AML-193 (cell line): ENCODE results near the gene XRN2.
A peak's percentile ranks its signal among the peaks of the same experiment; 100 is the strongest.

Experiments used
- DNase-seq, 2 experiments: peaks; one replicate each; lab custom pipeline; 2025; lab: John Stamatoyannopoulos, UW

The XRN2 gene

DNA sequence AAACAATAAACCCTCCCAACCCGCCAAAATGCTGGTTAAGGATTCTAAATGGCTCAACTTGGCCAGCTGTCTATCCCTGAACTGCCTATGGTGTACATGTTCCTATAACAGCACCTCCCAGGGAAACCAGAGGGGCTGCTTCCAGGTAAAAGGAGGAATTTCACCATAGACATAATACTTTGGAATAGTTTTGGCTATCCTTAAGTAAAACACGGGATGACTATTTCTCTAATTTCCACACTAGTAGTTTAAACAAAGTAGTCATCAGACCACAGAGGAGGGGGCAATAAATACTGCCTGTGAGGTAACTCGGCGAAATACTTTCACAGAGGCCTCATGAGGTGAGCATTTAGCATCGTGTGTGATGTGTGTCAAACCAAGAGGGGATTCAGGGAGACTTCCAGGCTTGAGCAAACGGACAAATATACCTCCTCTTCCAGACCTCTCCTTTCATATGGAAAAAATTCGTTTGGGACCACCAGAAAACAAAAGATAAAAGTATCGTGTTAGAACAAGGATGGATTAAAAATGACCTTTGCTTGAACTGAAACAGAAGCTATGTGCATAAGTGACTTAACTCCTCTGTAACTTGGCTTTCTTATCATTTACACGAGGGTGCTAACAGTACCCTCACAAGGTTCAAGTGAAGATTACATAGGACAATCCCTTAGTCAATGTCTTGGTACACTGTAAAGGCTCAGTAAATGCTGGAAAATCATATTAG, 1.0 kb upstream of the XRN2 start:
- no peak for DNase-seq

DNA sequence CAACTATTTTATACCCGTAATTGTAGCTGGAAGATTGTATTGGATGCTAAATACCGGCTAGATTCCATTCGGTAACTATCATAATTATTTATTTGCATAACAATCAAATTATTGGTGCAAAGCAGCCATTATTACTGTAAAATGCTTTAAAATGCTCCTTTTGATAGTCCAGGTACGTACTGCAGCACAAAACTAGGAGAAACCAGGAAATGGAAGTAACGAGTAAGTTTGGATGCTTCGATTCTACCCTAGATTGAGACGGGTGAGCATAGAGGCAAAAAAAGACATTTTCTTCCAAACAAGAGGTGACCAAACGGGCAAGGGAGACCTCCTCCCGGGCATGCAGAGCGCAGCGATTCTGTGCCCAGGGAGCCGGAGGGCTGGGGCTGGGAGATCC, 469 bp upstream of the XRN2 start:
- DNase-seq, result no peak

DNA sequence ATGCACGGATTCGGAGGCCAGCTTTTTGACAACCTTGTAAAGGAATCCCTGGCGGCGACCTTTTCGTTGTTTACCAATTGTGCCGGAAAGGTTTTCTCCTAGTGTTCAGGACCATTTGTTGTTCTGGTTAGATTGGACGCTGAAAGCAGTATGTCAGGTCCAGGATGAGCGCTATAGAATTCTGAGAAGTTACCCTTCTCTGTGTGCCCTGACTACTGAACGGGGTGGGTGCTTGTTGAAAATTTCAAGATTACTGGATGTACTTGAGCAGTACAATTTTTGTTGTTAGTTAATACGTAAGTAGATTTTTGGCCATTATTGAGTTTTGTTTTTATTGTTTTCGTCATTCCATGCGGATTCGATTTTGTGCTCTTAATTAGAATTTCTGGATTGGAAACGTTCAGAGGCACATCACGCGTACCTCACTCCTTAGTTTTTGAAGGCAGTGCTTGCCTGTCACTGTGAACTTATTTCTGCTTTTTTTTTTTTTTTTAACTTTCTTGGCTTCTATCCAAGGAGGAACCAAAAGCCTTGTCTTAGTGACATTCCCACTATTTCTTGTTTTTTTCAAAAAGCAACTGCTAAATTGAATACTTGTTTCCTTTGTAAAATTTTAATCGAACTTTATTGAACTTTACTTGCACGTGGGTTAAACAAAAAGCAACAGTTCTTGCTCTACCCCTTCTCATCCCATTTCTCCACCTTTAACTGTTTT, 898 bp downstream of the XRN2 start:
- peak; percentile 21 to 26 for DNase-seq

DNA sequence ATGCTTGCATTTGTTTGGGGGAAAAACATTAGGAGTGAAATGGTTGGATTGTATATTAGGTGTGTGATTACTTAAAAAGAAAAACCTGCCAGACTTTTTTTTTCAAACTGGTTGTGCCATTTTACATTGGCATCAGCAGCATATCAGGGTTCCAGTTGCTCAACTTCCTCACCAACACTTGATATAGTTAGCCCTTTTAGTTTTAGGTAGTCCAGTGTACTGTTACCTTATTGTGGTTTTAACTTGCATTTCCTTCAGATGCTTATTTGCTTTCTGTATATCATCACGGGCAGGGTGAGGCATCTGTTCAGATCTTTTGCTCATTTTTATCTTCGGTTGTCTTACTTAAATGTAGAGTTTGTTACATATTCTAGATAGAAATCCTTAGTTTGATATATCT, 5.2 kb downstream of the XRN2 start:
- no peak for DNase-seq

DNA sequence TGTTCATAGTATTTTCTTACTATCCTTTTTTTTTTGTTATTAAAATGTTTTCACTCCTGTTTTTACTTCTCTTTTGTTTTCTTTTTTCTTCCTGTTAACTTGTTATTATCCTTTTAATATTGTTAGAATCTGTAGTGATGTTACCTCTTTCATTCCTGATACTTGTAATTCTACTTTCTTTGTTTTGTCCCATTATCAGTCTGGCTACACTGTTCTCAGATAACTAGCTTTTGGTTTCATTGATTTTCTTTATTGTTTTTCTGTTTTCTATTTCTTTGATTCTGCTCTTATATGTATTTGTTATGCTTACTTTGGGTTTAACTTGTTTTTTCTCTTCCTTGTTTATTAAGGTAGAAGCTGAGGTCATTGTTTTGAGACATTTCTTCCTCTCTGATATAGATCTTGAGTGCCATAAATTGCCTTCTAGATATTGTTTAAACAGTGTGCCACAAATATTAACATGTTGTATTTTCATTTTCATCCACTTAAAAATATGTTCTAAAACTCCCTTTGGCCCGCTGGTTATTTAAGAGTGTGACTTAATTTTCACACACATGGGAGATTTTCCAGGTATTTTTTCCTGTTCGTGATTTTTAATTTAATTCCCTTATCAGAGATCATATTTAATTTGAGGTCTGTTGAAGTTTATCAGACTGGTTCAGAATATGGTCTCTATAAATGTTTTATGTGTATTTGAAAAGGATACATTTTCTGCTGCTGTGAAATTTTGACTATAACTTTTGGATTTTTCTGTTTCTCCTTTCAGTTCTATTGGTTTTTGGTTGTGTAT, 6.7 kb downstream of the XRN2 start:
- DNase-seq, result no peak

DNA sequence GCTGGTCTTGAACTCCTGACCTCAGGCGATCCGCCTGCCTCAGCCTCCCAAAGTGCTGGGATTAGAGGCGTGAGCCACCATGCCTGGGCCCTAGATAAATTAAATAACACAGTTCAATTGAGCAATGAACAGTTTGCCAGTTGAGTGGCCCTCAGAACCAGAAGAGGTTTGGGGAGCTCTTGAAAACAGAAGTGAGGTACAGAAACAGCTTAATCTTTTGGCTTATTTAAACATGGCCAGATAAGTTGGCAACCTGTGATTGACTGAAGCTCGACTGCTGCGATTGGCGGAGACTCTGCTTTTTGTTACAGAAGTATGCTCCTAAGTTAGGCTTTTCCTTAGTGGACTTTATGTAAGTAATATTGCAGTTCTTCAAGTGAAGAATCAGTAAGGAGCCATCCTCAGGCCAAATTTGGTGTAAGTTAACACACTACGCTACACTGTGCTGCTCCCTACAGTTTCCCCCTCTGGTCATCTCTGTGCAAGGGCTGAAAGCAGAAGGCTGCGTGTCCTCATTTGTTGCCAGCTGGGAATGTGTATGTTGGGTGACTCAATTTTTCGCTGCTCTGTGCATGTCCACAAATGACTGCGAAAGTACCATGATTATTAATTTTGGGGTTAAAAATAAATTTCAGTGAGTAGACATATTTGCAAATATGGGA, 9.8 kb downstream of the XRN2 start:
- DNase-seq, result no peak

DNA sequence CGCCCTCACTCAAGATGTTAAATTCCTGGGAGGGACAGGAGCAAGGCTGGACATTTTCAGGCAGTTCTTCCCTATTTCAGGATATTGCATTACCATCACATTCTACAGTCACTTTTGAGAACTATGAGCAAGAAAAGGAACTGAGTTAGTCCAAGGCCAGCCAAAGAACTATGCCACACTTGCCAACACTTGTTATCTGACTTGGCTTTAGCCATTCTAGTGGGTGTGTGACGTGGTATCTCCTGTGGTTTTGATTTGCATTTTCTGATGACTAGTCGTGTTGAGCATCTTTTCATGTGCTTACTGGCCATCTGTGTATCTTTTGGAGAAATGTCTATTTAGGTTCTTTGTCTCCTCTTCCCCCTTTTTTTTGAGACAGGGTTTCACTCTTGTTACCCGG, 12.0 kb downstream of the XRN2 start:
- peak in 1 of 2 experiments; percentile 5 for DNase-seq

DNA sequence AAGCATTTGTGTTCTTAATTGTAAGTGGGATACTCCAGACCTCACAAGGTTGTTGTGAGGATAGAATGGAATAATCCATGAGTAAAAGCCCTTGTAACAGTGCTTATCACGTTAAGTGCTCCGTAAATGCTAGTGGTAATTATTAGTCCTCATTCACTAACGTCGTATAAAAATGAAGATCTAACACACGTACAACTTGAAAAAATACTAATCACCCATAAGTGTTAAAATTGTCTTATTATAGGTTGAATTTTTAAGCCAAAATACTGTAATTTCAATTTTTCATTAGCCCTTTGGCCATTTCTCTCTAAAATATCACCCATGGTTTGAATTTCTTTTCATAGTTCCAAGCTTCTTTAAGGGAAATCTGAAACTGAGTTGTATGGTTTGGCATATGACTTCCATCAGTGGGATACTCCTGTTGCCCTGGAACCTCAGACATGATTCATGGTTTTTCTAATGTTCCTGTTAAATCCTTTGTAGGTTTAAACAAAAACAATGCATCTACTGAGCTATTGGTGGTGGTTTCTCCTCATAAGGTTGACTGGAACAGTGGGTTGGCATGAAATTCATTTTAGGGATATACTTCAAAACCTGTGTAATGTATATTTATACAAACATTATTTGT, 19.1 kb downstream of the XRN2 start:
- no peak for DNase-seq

DNA sequence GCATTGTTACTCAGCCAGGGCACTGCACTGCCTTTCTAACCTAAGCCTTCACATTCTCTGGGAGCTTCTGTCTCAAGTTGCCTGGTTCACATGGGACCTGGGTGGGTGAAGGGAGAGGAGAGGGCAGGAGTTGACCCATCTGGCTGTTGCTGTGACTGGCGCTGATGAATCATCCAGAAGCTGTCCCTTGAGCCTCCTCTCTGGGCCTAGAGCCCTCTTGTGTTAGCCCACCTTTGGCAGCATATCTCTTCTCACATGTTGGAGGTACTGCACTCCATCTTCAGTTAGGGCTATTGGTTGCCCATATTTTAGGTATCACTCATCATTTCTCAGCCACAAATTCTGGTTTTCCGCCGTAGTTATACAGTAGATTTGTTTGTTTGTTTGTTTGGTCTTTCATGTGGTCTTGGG, 19.8 kb downstream of the XRN2 start:
- DNase-seq, result no peak

DNA sequence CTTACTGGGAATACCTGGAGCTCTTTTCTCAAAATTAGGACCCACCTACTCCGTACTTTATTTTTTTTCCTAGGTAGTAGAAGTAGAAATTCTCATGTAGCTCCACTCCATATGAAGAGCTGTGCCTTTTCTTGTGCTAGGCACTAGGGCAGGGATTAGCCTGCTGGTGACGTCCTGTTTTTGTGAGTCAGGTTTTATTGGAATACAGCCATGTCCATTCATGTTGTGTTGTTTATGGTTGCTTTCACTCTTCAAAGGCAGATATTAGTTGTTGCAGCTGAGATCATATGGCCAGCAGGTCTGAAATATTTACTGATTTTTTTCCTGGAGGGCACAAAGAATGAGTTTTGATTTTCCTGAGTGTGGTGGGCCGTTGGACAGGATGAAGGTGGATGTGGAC, 20.5 kb downstream of the XRN2 start:
- DNase-seq, result no peak

DNA sequence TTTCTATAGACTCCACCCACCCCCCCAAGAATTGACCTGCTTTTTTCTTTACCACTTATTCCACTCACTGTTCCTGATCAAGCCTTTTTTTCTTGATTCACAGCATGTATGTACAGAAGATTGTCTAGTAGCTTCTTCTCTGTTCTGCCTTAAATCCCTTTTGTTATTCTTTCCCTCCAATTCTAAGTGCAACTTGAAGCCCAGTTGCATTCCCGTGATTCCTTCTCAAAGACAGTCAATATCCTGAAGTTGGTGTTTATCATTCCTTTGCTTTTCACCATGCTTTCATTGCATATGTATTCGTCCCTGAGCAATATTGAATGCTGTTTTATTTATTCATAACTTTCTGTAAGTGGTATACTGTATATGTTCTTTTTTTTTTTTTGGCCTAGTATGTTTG, 21.0 kb downstream of the XRN2 start:
- DNase-seq, result no peak

DNA sequence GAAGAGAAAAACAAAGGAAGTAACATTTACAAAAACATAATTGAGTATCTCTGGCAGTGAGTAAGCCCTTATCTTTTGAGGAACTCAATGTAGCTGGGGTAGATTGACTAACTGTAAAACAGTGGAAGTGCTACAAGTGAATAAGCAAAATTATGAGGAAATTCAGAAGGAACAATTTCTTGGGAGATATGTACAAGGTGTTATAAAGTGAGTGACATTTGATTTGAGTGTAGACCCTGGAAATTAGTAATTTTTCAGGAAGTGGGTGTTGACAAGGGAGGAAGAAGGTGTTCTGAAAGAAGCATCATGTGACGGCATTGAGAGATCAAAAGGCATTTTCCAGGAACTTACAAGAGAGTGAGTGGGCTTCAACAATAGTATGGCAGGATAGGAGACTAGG, 22.2 kb downstream of the XRN2 start:
- DNase-seq, result peak; percentile 54 to 62

DNA sequence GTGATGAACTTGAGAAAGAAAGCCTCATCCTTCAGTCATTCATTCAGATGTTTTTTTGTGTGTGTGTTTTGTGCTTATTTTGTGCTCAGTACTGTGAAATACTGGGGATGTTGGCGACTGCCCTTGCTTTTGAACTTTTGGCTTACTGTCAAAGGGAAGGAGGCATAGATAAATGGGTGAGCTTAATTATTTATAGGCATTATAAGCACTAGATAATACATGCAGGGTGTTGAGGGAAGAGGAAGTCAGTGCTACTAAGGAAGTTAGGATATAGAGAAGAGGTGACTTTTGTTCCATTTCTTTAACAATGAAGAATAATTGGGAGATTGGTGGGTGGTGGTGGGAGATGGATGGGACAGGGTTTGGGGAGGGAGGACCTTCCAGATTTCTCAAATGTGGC, 23.6 kb downstream of the XRN2 start:
- DNase-seq, result peak in 1 of 2 experiments; percentile 9

DNA sequence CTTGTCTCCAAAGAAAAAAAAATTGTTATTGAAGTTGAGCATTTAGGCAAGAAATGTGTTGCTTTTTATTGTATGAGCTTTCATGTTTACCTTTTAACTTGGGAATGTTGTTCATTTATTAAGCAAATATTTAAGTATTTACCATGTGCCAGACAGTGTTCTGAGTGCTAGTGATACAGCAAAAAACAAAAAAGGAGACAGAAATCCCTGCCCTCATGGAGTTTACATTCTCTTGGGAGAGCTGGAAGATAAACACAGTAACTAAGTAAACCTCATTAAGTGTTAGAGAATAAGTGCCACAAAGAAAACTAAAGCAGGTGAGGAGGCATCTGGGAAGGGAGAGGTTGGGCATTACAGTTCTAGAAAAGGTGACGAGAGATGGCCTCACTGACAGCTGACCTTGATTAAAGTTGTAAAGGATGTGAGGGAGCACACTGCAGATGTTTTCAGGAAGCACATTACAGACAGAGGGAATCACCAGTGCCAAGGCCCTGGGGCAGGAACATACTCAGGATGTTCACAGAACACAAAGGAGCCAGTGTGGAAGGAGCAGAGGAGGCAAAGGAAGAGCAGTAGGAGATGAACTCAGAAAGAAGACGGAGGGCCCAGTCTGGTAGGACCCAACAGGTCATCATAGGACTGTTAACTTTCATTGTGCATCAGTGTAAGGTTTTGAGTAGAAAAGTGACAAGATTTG, 33.5 kb downstream of the XRN2 start:
- no peak for DNase-seq

DNA sequence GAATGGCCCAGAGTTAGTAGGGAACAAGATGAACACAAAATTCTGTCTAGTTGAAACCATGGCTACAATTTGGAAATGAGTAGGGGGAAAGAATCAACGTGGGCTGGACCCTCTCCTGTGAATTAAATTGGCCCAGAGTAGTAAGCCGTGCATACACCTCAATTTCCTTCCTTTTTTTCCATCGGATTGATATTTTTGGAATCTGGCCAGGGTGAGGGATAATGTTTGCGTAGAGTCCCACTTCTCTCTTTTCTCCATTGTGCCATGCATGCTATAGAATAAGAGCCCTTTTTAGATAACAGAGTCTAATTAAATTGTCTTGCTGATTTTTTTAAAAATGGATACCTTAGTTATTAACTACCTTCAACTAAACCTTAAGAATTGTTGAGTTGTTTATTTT, 35.2 kb downstream of the XRN2 start:
- DNase-seq, result no peak

DNA sequence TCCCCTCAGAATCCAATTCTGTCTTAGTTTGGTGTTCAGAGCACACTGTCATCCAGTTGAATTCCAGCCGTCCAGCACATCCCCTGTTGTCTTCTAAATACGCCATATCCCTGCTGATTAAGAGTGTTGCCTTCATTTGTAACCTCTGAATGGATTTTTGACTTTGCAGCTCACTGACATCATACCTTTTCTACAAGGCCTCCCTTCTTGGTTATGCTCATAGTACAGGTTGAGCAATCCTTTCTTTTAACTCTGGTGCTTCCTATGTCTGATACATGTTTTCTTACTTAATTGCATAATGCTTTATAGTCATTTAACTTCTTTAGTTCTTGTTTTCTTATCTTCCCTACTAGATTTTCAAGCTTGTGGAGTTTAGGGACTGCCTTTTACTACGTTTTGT, 36.4 kb downstream of the XRN2 start:
- peak; percentile 37 to 61 for DNase-seq

DNA sequence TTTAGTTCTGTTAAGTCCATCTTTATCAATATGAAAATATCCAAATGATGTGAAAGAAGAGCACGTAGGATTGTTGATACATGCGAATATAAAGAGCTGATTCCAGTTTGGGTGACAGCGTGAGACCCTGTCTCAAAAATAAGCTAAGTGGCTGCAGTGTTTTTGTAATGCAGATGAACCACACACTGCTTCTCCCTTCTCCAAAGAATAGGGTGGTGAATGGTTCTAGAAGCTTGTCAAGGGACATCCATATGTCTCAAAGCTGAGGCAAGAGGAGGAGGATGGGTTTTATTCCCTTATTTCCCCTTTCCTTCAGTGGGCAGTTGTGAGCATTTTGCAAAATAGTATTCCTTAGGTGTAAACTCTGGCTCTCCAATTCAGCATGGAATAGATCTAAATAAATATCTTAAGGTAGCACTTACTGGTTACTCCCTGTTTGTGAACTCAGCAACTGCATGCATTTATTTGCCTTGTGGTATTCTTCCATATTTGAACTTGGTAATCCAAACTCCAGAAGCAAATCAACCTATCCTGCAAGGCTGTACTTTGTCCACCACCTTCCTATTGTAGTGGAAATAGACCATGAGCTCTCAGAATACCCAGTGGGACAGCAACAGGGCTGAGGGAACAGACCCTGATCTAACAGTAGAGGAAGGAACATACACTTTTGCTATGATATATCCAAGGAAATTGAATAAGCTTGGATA, 38.0 kb downstream of the XRN2 start:
- no peak for DNase-seq

DNA sequence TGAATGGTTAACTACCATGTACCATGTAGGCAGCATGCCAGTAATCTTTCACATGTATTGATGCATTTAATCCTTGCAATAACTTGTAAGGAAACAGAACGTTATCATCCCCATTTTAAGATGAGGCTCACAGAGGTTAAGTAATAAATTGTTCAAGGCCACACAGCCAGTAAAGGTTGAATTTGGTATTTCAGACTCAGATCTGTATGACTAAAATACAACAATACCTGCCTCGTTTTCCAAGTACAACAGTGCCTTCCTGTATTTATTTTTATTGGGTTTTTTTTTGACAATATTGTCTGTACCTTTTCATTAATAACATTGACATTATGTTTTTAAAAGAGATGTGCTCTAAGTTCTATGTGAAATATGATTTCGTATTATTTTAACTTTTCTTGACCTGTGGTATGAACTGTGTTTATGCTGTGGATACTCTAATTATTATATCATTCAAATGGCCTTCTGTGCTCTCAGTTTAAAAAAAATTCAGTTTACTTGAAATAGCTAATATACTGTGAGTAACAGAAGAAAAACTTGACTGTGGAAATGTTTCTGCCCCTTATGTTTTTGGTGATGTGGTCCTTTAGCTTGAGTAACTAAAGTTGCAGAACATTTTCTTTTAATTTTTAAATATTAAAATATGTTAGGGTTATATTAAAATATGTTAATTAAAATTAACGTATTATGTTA, 39.7 kb downstream of the XRN2 start:
- DNase-seq, result no peak

DNA sequence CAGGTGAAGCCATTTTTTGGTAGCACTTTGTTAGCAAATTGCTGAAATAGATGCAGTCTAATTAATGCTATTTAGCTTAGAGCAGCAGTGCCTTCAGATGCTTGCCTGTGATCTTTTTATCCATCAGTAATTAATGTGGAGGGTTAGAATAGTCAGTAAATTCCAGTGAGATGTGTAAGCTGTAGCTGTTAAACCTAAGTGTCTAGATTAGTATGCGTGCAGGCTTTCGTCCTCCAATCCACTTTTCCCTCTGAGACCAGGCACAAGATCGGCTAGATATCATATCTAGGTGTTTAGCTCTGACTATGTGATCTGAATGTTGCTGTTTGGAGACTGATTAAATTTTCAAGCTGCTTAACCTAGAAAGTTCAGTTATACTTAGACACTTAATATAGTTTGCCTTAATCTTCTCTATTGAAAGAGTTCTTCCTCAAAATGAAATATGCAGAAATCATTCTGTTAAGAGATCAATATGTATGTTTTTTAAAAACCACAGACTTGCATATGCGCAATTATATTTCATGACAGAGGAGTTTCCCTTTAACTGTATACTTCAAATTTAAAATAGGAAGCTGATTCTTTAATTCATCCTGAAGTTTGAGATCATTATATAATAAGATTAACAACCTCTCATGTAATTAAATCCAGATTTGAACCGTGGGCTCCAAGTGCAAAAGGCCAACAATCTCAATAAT, 41.2 kb downstream of the XRN2 start:
- no peak for DNase-seq

DNA sequence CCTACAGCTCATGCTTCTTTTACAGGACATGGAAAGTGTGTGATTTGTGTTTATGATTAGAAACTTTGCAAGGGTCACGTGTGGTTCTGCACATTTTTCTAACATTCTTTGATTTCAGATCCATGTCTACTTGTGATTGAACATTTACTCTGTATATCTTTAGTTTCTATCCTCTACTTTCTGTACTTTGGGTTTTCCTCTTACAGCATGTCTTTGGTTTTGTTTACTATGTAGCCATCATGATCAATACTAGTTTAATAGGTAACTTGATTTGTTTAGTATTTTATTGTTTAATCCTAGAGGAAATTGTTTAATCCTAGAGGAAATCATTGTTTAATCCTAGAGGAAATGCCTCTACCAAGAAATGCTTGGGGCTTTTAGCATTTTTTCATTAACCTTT, 41.8 kb downstream of the XRN2 start:
- no peak for DNase-seq
